LNCaP clone FGC (cell line): Measurements from ENCODE around the gene MYO16.

Experiments used
- DNase-seq: peaks from one replicate; pipeline ENCODE4 v3.0.0-alpha.2; 2011; ENCODE audit warnings: low read depth
- H3K4me3 ChIP-seq: 2 replicates; pipeline ENCODE4 v1.5.1; 2011; ENCODE audit warnings: mild to moderate bottlenecking, low read depth, low read length, control low read depth
- TF ChIP-seq, protein P1 (sequence below): IDR thresholded peaks from 2 replicates; pipeline ENCODE4 v1.5.1; 2012; ENCODE audit warnings: mild to moderate bottlenecking; ENCODE audit not compliant: control insufficient read depth, insufficient read depth; ENCODE audit errors: extremely low read depth

The MYO16 gene

DNA sequence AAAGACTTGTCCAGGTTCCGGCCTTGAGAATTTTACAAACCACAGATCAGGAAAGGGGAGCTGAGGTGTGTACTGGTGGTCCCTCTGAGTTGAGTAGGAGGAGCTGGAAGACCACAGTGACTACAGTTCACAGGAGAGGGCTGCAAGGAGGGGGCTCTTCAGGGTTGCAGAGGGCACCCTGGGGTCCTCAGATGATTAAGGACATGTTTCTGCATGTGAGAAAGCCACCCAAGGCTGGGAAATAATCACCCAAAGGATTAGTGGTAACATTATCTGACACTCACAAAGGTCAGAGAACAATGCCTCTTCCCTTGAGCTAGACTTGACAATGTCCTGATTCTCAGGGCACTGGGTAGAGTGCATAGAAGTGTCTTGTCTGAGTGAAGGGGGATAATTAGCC is 616.6 kb downstream of the MYO16 start:
- TF ChIP-seq, protein P1, sequence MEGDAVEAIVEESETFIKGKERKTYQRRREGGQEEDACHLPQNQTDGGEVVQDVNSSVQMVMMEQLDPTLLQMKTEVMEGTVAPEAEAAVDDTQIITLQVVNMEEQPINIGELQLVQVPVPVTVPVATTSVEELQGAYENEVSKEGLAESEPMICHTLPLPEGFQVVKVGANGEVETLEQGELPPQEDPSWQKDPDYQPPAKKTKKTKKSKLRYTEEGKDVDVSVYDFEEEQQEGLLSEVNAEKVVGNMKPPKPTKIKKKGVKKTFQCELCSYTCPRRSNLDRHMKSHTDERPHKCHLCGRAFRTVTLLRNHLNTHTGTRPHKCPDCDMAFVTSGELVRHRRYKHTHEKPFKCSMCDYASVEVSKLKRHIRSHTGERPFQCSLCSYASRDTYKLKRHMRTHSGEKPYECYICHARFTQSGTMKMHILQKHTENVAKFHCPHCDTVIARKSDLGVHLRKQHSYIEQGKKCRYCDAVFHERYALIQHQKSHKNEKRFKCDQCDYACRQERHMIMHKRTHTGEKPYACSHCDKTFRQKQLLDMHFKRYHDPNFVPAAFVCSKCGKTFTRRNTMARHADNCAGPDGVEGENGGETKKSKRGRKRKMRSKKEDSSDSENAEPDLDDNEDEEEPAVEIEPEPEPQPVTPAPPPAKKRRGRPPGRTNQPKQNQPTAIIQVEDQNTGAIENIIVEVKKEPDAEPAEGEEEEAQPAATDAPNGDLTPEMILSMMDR: no peak
- DNase-seq: no peak
- no peak overlapping the region for H3K4me3 ChIP-seq

DNA sequence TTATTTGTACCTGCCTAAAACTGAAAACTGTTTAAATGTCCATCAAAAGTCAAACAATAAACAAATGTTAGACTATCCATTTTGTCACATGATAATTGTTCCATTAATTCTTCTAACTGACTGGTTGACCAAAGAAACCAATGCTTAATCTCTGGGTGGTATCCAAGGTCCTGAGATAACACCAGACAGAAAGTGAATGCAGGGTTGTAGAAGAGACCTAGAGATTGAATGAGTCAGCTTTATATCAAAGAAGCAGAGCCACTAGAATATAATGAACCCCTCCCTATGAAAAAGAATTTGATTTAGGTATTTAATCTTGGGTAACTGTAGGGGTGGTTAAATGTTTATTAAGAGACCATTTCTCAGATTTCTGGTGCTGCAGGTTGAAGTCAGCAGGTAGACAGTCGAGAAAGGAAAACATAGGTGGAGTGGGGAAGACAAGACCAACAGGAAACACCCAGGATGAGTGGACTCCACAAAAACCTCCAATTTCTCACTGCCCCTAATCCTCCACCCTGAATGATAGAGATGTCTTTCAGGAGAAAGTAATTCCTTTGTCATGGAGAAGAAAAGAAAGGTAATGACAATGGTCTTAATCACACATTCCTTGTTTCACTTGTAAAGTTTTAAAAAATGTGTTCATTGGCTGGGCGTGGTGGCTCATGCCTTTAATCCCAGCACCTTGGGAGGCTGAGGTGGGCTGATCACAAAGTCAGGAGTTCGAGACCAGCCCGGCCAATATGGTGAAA is 620.5 kb downstream of the MYO16 start:
- H3K4me3 ChIP-seq: no peak overlapping the region
- no peak for DNase-seq
- TF ChIP-seq, protein P1: no peak

DNA sequence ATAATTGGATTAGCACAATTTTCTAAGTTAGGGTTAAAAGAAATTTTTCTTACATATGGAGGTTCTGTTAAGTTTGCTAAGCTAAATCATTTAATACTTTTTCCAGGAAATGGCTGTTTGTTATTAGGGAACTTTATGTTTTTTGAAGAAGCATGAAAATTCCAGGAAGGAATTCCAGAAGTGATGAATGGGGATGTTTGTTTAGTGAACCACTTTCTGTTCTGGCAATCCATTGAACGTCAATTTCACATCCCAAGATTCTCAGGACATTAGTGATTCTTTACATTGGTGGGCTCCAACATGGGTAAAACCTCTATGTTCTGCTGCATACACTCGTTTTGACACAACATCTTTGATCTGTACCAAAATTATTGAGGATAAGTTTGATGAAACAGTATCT is 622.5 kb downstream of the MYO16 start:
- no peak overlapping the region for H3K4me3 ChIP-seq
- TF ChIP-seq, protein P1: no peak
- DNase-seq: no peak

DNA sequence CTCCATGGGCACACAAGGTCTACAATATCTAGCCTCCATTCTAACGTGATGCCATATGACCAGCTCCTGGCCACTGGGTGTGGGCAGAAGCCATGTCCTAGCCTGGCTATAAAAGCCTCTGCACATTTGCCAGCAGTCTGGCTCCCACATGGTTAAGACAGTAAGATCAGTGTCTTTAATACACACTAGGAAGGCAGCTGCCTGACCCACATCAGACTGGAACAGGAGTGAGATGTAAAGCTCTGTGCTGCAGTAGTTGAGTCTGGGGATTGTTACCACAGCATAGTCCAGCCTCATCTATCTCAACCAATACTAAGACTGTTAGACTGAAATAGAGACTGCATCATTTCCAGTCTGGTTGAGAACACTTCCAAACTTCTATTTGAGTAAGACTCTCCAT is 623.9 kb downstream of the MYO16 start:
- TF ChIP-seq, protein P1: no peak
- no peak overlapping the region for H3K4me3 ChIP-seq
- no peak for DNase-seq

DNA sequence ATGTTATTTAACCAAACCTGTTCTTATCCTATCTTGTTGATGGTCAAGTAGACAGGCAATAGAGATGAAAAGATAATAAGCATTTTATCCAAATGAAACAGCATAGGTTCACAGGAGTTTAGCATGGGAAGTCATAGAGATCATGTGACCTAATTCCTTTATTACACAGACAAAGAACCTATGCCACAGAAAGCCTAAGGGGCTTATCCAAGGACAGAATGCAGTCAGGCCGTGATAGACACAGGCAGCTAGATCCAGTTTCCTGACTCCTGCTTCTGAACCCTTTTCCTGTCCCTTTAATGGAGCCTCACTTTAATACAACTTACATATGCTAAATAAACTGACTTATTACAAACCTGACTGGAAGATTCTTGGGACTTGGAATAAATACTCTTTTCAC is 624.9 kb downstream of the MYO16 start:
- DNase-seq: no peak
- TF ChIP-seq, protein P1: no peak

DNA sequence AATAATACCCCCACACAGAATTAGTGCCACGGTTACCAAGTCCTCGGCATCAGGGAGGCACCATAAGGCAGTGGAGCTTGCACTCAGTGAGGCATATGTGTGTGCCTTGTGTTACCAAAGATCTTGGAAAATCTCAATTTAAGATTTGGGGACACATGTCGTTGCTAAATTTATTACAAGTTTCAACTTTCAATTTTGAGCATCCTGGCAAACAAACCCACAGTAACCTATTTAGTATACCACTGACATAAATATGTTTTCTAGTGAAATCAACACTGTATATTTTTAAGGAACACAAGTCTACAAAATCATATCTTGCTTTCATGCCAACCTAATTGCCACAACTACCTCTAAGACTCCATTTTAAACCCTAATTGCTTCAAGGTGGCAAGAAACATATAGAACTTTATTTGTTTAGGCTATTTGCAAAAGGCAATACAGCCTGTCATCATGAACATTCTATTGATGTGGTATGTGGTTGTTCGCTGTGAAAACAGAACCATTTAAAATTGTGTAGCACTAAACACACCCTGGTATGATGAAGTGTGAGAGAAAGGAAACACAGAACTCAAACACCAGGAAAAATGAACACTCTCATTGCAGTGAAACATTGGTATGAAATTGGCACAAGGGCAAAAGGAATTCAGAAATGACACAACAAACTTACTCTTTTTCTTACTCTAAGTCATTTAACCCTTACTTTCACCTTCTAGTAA is 625.9 kb downstream of the MYO16 start:
- TF ChIP-seq, protein P1: no peak
- DNase-seq: no peak
- H3K4me3 ChIP-seq: no peak overlapping the region

More for the DNA sequence above, 624.9 kb downstream of the MYO16 start:
- H3K4me3 ChIP-seq: no peak overlapping the region
